IPS-15b (cell line): ENCODE measurements around the gene SIRT2.

ENCODE experiments used
- H3K27me3 ChIP-seq: one replicate; pipeline ENCODE4 v1.6.1; 2013; ENCODE audit warnings: low read length; ENCODE audit not compliant: control insufficient read depth, insufficient read depth
- H3K36me3 ChIP-seq: one replicate; pipeline ENCODE4 v1.6.1; 2013; ENCODE audit warnings: low read length; ENCODE audit not compliant: control insufficient read depth, insufficient read depth
- H3K4me1 ChIP-seq: one replicate; pipeline ENCODE4 v1.6.1; 2013; ENCODE audit warnings: mild to moderate bottlenecking, low read length; ENCODE audit not compliant: control insufficient read depth, insufficient read depth
- H3K4me3 ChIP-seq: one replicate; pipeline ENCODE4 v1.5.1; 2013; ENCODE audit warnings: low read depth, low read length
- H3K9ac ChIP-seq: one replicate; pipeline ENCODE4 v1.6.1; 2013; ENCODE audit warnings: low read depth, mild to moderate bottlenecking, low read length
- H3K9me3 ChIP-seq: one replicate; pipeline ENCODE4 v1.6.1; 2013; ENCODE audit warnings: mild to moderate bottlenecking, low read length; ENCODE audit not compliant: control insufficient read depth, insufficient read depth

SIRT2 gene

DNA sequence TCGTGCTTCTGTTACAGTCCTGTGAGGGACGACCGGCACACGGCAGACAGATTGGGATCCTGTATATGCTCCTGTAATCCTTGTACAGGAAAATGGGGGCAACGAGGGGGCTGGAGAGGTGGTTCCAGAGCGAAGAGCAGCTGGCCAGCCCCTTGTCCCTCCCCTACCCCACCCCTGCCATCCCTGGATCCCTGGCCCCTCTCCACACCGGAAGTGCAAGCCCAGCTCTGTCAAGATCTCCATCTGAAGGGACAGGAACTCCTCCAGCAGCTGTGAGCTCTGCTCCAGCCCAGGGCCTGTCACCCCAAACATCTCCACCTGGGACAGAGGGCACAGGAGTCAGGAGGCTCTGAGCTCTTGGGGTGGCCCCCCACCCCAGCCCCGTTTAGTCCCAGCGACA, 18.1 kb upstream of the SIRT2 start:
- H3K9ac ChIP-seq: no peak overlapping the region
- no peaks in the 10 kb centered on the region for H3K4me1 ChIP-seq
- H3K27me3 ChIP-seq: no peaks in the 10 kb centered on the region
- no peak overlapping the region for H3K4me3 ChIP-seq
- H3K36me3 ChIP-seq: peaks cover 10% of the 10 kb centered on the region
- no peaks in the 10 kb centered on the region for H3K9me3 ChIP-seq

GRCh38 chr19:38915329-38916321, 16.2 kb upstream of the SIRT2 start:
- H3K4me3 ChIP-seq: no peak overlapping the region
- no peaks in the 10 kb centered on the region for H3K4me1 ChIP-seq
- peaks cover 6% of the 10 kb centered on the region for H3K36me3 ChIP-seq
- no peaks in the 10 kb centered on the region for H3K9me3 ChIP-seq
- no peaks in the 10 kb centered on the region for H3K27me3 ChIP-seq
- no peak overlapping the region for H3K9ac ChIP-seq

GRCh38 chr19:38913958-38914357, 14.5 kb upstream of the SIRT2 start:
- H3K27me3 ChIP-seq: no peaks in the 10 kb centered on the region
- no peaks in the 10 kb centered on the region for H3K4me1 ChIP-seq
- H3K36me3 ChIP-seq: no peaks in the 10 kb centered on the region
- H3K9ac ChIP-seq: no peak overlapping the region
- H3K4me3 ChIP-seq: no peak overlapping the region
- H3K9me3 ChIP-seq: no peaks in the 10 kb centered on the region

- Histone ChIP-seq H3K9ac (no peak overlapping the region), H3K36me3 (no peaks in the 10 kb centered on the region), H3K27me3 (no peaks in the 10 kb centered on the region), H3K9me3 (no peaks in the 10 kb centered on the region), H3K4me3 (no peak overlapping the region), H3K4me1 (no peaks in the 10 kb centered on the region)
Measured at GRCh38 chr19:38912600-38913514, 13.4 kb upstream of the SIRT2 start.

- H3K4me3 ChIP-seq: no peak overlapping the region
- no peaks in the 10 kb centered on the region for H3K9me3 ChIP-seq
- no peak overlapping the region for H3K9ac ChIP-seq
Measured at GRCh38 chr19:38911388-38912001, 12.1 kb upstream of the SIRT2 start.

DNA sequence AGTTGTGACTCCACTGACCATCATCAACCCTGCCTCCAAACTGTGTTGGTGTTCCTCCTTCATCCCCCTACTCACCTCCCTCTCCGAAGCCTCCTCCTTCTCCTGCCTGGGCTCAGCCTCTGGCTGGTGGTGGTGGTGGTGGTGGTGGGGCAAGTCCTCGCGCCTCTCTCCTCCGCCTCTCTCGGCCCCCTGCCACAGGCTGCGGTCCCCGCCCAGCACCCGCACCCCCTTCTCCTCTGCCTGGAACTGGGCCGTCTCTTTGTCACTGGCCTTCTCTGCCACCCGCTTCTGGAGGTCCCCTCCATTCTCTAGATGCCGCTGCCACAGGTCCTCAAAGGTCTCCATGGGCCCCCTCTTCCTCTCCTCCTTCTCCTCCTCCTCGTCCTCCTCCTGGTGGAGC, 11.1 kb upstream of the SIRT2 start:
- Histone ChIP-seq H3K4me1 (no peaks in the 10 kb centered on the region), H3K4me3 (no peak overlapping the region), H3K9ac (no peak overlapping the region), H3K36me3 (peaks cover 13% of the 10 kb centered on the region), H3K9me3 (no peaks in the 10 kb centered on the region), H3K27me3 (no peaks in the 10 kb centered on the region)

More at GRCh38 chr19:38911388-38912001, 12.1 kb upstream of the SIRT2 start:
- Histone ChIP-seq H3K36me3 (peaks cover 9% of the 10 kb centered on the region), H3K4me1 (no peaks in the 10 kb centered on the region), H3K27me3 (no peaks in the 10 kb centered on the region)

GRCh38 chr19:38908911-38909310, 9.5 kb upstream of the SIRT2 start:
- no peaks in the 10 kb centered on the region for H3K27me3 ChIP-seq
- H3K4me3 ChIP-seq: no peak overlapping the region
- no peaks in the 10 kb centered on the region for H3K9me3 ChIP-seq
- H3K4me1 ChIP-seq: no peaks in the 10 kb centered on the region
- no peak overlapping the region for H3K9ac ChIP-seq
- peaks cover 23% of the 10 kb centered on the region for H3K36me3 ChIP-seq

DNA sequence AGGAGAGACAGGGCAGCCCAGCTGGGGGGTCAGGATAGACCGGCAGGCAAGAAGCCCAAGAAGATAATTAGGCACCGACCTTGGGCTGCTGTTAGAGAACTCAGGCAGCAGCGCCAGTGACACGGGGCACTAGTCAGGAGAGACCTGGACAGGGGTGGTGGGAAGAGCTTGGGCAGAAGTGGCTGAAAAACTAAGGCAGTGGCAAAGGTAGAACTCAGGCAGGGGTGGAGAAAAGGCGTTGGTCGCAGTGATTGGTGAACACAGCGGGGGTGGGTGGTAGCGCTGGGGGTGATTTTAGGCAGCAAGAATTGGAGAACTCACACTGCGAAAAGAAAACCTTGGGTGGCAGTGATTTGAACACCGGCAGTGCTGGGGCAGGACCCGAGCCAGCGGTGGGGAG, 8.3 kb upstream of the SIRT2 start:
- Histone ChIP-seq H3K9me3 (no peaks in the 10 kb centered on the region), H3K9ac (no peak overlapping the region), H3K27me3 (no peaks in the 10 kb centered on the region), H3K36me3 (peaks cover 23% of the 10 kb centered on the region), H3K4me3 (no peak overlapping the region), H3K4me1 (no peaks in the 10 kb centered on the region)

DNA sequence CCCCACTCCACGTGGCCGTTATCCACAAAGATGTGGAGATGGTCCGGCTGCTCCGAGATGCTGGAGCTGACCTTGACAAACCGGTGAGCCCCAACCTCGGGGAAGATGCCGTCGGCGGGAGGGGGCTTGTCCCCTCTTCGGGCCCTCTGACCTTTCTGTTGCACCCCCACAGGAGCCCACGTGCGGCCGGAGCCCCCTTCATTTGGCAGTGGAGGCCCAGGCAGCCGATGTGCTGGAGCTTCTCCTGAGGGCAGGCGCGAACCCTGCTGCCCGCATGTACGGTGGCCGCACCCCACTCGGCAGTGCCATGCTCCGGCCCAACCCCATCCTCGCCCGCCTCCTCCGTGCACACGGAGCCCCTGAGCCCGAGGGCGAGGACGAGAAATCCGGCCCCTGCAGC, 7.8 kb upstream of the SIRT2 start:
- Histone ChIP-seq H3K9ac (no peak overlapping the region), H3K4me3 (no peak overlapping the region), H3K9me3 (no peaks in the 10 kb centered on the region), H3K27me3 (no peaks in the 10 kb centered on the region), H3K4me1 (no peaks in the 10 kb centered on the region), H3K36me3 (peaks cover 23% of the 10 kb centered on the region)

DNA sequence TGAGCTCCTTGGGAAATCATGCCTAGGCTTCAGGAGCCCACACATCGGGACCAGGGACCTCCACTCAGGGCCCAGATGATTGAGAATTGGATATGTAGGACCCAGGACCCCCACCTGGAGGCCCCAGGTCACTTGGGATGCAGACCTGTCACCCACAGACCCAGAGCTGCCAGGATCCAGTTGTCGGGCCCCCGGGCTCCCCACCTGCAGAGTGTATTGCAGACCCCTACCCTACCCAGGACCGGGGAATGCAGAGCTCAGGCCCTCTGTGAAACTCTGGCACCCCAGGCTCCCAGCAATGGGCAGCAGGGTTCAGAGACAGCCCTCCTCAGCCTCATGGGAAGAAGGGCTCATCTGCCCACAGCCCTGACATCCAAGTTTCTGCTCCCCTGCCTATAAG, 6.2 kb upstream of the SIRT2 start:
- H3K9me3 ChIP-seq: no peaks in the 10 kb centered on the region
- peaks cover 6% of the 10 kb centered on the region for H3K4me1 ChIP-seq
- H3K36me3 ChIP-seq: peaks cover 23% of the 10 kb centered on the region
- no peak overlapping the region for H3K4me3 ChIP-seq
- H3K9ac ChIP-seq: no peak overlapping the region
- H3K27me3 ChIP-seq: no peaks in the 10 kb centered on the region
